Measurements from ENCODE around the gene ETFB. TPM values are rescaled to one million over a fixed set of nuclear protein-coding genes. Genes with fewer than 3 reads are reported as not detected.

The ETFB gene
- total RNA-seq, 1 experiment from 2014 or later = 204 TPM

DNA sequence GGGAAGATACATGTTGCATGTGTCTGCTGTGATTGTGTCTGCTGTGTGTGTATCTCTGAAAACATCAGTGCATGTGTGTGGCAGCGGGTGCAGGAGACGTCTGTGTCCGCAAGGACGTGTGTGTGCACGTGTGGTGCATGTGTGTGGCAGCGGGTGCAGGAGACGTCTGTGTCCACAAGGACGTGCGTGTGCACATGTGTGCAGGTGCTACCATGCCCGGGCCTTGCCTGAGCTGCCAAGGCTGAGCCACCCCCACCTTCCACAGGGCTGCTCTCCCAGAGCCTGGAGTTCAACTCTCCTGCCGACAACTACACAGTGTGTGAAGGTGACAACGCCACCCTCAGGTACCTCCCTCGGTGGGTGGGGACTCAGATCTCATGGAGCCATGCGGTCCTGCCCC lies 44.4 kb downstream of the ETFB start:
- H3K36me3 ChIP-seq (ENCODE audit: low read depth) = no peaks in the 10 kb centered on the region
- ChIA-PET CTCF (no interaction called here), POLR2A (ENCODE audit: unreplicated experiment) (no interaction called here)
- H3K4me1 ChIP-seq (replicated peaks; ENCODE audit: insufficient read depth) = no peaks in the 10 kb centered on the region
- peaks cover 78% of the 10 kb centered on the region for H3K27me3 ChIP-seq (ENCODE audit: insufficient read depth, low read depth)
- no peak overlapping the region for H3K4me2 ChIP-seq
- H3K9me2 ChIP-seq (ENCODE audit: insufficient read depth) = no peaks in the 10 kb centered on the region
- no TSS peak for BruUV-seq (replicated peaks)
- no peaks in the 10 kb centered on the region for H3K9me3 ChIP-seq (ENCODE audit: insufficient read depth, low read depth)
- no peaks in the 10 kb centered on the region for H3F3A ChIP-seq (ENCODE audit: insufficient read depth, low read depth)
- intact Hi-C loops (cut with micrococcal nuclease; ENCODE audit: unreplicated experiment) = no loop called here
- no peak for DNase-seq
- no peak for TF ChIP-seq EZH2 (IDR thresholded peaks at IDR 0.05; ENCODE audit: low read depth)
- TF ChIP-seq, protein P1, sequence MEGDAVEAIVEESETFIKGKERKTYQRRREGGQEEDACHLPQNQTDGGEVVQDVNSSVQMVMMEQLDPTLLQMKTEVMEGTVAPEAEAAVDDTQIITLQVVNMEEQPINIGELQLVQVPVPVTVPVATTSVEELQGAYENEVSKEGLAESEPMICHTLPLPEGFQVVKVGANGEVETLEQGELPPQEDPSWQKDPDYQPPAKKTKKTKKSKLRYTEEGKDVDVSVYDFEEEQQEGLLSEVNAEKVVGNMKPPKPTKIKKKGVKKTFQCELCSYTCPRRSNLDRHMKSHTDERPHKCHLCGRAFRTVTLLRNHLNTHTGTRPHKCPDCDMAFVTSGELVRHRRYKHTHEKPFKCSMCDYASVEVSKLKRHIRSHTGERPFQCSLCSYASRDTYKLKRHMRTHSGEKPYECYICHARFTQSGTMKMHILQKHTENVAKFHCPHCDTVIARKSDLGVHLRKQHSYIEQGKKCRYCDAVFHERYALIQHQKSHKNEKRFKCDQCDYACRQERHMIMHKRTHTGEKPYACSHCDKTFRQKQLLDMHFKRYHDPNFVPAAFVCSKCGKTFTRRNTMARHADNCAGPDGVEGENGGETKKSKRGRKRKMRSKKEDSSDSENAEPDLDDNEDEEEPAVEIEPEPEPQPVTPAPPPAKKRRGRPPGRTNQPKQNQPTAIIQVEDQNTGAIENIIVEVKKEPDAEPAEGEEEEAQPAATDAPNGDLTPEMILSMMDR (conservative IDR thresholded peaks at IDR 0.05) = no peak
- no peaks in the 10 kb centered on the region for H4K20me1 ChIP-seq (ENCODE audit: insufficient read depth)
- no peak overlapping the region for H3K27ac ChIP-seq
- H3K79me2 ChIP-seq (ENCODE audit: low read depth) = no peaks in the 10 kb centered on the region
- no peak overlapping the region for H2AFZ ChIP-seq
- no peak overlapping the region for H3K4me3 ChIP-seq

DNA sequence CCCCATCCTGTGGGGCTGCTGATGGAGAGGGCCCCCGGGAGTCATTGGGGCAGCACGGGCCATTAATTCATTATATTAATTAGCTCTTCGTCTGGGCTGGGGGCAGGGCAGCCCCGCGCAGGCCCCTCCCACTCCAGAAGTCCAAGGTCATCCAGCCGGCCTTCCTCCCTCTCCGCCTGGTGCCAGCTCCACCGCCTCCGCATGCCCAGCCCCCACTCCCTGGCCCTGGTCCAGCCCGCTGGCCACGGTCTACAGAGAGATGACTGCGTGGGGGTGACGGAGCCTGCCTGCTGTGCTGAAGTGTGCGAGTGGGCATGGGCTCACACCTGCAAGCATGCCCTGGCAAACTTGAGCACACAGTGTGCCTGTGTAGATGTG lies 45.9 kb downstream of the ETFB start:
- intact Hi-C loops (cut with micrococcal nuclease; ENCODE audit: unreplicated experiment) = no loop called here
- no peak overlapping the region for H3K4me2 ChIP-seq
- H3K4me3 ChIP-seq = no peak overlapping the region
- H2AFZ ChIP-seq = no peak overlapping the region
- no peak for DNase-seq
- H3K27me3 ChIP-seq (ENCODE audit: insufficient read depth, low read depth) = peaks cover 85% of the 10 kb centered on the region
- no peaks in the 10 kb centered on the region for H3K79me2 ChIP-seq (ENCODE audit: low read depth)
- no peaks in the 10 kb centered on the region for H4K20me1 ChIP-seq (ENCODE audit: insufficient read depth)
- no peaks in the 10 kb centered on the region for H3K9me3 ChIP-seq (ENCODE audit: insufficient read depth, low read depth)
- POLR2A ChIA-PET (ENCODE audit: unreplicated experiment) = no interaction called here
- no peaks in the 10 kb centered on the region for H3K36me3 ChIP-seq (ENCODE audit: low read depth)
- no peak for TF ChIP-seq EZH2 (IDR thresholded peaks at IDR 0.05; ENCODE audit: low read depth)
- TF ChIP-seq, protein P1 (conservative IDR thresholded peaks at IDR 0.05) = no peak
- no peaks in the 10 kb centered on the region for H3K4me1 ChIP-seq (replicated peaks; ENCODE audit: insufficient read depth)
- no peaks in the 10 kb centered on the region for H3K9me2 ChIP-seq (ENCODE audit: insufficient read depth)
- no peak overlapping the region for H3K27ac ChIP-seq
- CTCF ChIA-PET = no interaction called here
- H3F3A ChIP-seq (ENCODE audit: insufficient read depth, low read depth) = no peaks in the 10 kb centered on the region
- no TSS peak for BruUV-seq (replicated peaks)

DNA sequence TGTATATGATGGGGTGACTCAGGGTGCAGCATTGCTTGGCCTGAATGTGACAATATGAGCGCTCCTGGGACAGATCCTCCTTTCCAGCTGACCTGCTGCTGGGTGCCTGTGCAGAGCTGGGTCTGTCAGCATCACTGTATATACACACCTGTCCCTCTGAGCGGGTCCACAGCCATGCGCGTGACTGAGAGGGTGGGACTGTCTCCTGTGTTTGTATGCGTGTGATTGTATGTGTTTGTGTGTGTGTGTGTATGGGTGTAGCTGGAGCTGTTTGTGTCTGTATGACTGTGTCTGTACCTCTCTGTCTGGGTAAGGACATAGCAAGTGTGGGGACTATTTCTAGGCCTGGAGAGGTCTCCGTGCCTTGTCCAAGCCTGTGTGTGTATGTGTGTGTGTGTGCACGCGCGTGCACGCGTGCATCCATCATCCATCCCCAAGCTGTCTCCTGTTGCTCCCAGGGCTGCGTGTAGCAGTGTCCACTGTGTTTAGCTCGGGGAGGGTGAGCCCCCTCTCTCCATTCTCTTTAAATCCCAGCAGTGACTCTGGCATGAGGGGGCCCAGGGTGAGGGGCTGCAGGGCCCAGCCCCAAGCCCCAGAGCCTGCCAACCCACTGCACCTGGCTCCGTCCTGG lies 46.4 kb downstream of the ETFB start:
- Histone ChIP-seq H3K4me2 (no peak overlapping the region), H3K79me2 (ENCODE audit: low read depth) (no peaks in the 10 kb centered on the region), H4K20me1 (ENCODE audit: insufficient read depth) (no peaks in the 10 kb centered on the region), H2AFZ (no peak overlapping the region), H3K36me3 (ENCODE audit: low read depth) (no peaks in the 10 kb centered on the region), H3K9me2 (ENCODE audit: insufficient read depth) (no peaks in the 10 kb centered on the region), H3K4me1 (replicated peaks; ENCODE audit: insufficient read depth) (no peaks in the 10 kb centered on the region), H3K4me3 (no peak overlapping the region), H3K27me3 (ENCODE audit: insufficient read depth, low read depth) (peaks cover 90% of the 10 kb centered on the region), H3K27ac (no peak overlapping the region), H3K9me3 (ENCODE audit: insufficient read depth, low read depth) (no peaks in the 10 kb centered on the region), H3F3A (ENCODE audit: insufficient read depth, low read depth) (no peaks in the 10 kb centered on the region)
- ChIA-PET POLR2A (ENCODE audit: unreplicated experiment) (no interaction called here), CTCF (no interaction called here)
- no TSS peak for BruUV-seq (replicated peaks)
- intact Hi-C loops (cut with micrococcal nuclease; ENCODE audit: unreplicated experiment) = no loop called here
- no peak for DNase-seq
- no peak for TF ChIP-seq EZH2 (IDR thresholded peaks at IDR 0.05; ENCODE audit: low read depth)
- TF ChIP-seq, protein P1 (conservative IDR thresholded peaks at IDR 0.05) = no peak

Measured in PC-9 (cell line).